ENCODE data around the gene USP46.

USP46 gene

DNA sequence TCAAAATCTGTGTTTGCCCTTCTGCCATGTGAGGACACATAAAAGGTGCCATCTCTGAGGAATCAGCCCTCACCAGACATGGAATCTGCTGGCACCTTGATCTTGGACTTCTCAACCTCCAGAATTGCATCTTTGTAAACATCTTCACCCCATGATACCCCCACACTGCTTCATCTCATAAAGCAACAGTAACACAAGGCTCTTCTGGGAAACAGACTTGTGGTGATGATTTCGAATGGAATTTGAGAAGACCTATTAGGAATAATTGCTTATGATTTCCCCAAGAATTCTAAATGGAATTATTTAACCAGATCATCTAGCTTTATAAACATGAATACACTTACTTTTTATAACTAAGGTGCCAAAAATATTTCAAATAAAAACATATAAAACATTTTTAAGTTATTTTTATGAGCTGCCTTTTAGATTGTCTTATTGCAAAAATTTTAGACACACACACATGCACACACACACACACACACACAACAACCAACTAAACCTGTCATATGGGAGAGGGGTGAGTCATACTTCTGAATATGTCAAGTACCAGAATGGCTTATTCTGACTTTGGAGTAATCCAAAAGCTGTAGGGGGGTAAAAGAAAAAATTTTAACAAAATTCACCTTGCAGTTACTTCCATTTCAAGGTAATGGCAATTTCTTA lies 82.0 kb downstream of the USP46 start:
- DNase-seq (ENCODE audit: low read depth in 3 of 3, low spot score in 1 of 3) = no peak

DNA sequence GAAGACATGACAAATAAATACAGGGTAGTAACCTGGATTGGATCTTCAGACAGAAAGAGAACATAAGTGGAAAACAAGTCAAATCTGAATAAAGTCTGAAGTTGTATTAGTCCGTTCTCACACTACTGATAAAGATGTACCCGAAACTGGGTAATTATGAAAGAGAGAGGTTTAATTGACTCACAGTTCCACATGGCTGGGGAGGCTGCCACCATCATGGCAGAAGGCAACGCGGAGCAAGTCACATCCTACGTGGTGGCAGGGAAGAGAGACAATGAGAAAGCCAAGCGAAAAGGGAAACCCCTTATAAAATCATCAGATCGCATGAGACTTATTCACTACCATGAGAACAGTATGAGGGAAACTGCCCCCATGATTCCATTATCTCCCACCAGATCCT lies 82.8 kb downstream of the USP46 start:
- no peak for DNase-seq (ENCODE audit: low read depth in 3 of 3, low spot score in 1 of 3)

DNA sequence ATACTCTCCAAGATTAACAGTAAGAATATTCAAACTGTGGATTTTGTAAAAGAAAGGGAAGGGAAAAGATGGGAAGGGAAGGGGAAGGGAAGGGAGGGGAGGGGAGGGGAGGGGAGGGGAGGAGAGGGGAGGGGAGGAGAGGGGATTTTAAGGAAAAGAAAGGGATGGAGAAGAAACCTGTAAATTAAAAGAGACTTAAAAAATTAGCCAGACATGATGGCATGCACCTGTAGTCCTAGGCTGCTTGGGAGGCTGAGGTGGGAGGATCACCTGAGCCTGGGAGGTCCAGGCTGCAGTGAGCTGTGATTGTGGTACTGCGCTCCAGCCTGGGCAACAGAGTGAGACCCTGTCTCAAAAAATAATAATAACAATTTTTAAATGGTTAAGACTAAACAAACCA lies 83.7 kb downstream of the USP46 start:
- no peak for DNase-seq (ENCODE audit: low read depth in 3 of 3, low spot score in 1 of 3)

DNA sequence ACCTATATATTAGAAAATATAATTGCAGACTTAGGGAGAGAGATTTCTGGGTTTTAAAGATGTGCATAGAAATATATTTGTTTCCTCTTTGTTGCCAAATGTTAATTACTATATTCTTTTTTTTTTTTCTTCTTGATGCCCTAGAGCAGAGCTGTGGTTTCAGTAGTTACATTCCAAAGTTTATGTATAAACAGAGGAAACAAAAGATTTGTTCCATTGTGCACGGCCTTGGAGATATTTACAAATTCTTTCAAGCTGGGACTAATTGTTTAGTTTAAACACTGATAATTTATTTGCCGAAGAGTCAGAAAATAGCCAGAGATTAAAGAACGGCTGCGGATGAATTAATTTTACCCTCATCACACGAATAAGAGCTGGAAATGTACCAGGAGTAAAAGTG lies 85.1 kb downstream of the USP46 start:
- no peak for DNase-seq (ENCODE audit: low read depth in 3 of 3, low spot score in 1 of 3)

DNA sequence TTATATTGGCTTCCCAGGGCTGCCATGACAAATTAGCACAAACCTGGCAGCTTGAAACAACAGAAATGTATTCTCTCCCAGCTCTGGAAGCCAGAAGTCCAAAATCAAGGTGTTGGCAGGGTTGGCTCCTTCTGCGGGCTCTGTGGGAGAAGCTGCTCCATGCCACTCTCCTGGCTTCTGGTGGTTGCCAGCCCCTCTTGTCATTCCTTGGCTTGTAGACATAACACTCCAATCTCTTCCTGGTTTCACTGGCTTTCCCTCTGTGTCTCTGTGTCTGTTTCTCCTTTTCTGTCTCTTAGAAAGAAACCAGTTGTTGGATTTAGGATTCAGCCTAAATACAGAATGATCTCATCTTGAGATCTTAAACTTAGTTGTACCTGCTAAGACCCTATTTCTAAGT lies 85.5 kb downstream of the USP46 start:
- no peak for DNase-seq (ENCODE audit: low read depth in 3 of 3, low spot score in 1 of 3)

DNA sequence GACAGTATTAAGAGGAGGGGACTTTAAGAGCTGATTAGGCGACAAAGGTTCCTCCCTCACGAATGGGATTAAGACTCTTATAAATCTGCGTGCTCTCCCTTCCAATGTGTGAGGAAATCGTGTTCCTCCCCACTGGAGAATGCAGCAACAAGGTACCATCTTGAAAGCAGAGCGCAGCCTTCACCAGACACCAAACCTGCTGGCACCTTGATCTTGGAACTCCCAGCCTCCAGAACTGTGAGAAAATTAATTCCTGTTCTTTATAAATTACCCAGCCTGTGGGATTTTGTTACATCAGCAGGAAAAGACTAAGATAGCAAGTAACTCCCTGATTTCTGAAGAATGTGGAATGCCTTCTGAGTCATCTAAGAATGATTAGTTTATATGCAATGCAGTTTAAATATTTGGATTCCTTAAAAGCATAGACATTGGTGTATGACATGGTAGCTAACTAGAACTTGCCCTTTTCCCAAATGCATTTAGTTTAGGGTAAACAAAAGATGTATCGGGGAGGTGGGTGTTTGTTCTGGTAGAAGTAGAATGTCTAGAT lies 86.1 kb downstream of the USP46 start:
- DNase-seq (ENCODE audit: low read depth in 3 of 3, low spot score in 1 of 3) = no peak

DNA sequence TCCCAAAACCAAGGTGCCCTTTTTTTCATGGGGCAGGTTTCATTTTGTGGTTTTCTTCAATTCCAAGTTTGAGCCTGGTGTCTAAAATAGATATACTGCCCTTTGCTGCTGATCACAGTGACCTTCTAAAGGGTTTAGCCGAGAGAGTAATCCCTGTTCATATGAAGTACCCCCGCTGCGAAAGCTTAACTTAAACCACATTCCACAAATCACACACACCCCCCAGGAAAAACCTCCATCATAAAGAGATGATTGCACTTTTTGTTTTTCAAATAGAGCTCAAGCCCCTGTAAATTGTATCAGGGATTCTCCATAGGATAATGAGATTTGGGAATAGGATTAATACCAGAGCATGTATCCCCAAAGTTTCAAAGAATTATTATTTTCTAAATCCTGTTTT lies 90.8 kb downstream of the USP46 start:
- no peak for DNase-seq (ENCODE audit: low read depth in 3 of 3, low spot score in 1 of 3)

DNA sequence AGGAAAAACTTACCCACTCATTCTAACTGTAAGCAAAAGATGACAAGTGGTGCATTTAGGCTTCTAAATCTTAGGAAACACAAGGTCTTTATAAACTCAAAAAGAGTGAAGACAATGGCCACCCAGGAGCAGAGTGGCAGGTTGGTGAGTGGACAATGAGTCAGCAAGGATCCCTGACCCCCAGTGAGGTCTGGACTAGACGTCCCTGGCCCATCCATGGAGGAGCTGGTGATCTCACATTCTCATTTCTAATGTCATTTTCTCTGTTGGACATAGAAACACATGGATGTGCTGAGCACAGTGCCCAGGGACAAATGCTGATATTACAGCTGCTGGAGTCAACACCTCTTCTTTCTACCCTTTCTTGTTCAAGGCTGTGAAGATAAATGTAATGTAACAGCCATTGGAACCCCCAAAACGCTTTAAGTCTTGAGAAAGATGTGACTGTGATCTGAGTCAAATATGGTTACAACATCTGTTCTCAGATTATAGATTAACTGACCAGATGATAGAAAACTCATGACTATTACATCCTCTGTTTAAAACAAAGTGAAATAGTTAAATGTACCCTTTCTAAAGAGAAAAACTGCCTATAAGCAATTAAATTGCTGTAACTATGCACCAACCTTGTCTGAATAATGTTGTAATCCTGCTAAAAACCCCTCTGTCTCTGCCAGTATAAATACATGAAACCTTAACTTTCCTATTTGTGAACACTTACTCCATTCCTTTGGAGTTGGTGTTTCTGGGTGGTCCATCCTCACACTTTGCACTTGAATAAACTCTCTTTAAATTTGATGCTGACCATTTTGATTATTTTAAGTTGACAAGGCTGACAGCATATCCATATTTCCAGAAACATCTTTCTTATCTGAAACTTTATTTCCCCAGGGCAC lies 92.7 kb downstream of the USP46 start:
- DNase-seq (ENCODE audit: low read depth in 3 of 3, low spot score in 1 of 3) = no peak

DNA sequence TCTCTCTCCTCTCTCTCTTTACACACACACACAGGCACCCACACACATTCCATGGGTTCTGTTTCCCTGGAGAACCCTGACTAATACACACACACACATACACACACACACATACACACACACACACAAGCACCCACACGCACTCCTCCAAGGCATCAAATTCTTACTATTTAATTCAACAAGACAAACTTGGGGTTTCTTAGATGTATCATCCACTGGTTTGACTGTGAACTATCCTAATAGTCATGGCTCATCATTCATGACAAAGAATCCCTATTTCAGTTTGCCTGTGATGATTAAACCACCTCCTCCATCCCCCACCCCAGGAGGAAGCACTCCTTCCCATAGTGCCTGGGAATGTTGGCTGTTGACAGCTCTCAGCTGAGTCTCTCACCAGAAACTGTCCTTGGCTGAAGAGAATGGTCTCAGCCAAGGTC lies 98.2 kb downstream of the USP46 start:
- no peak for DNase-seq (ENCODE audit: low read depth in 3 of 3, low spot score in 1 of 3)

DNA sequence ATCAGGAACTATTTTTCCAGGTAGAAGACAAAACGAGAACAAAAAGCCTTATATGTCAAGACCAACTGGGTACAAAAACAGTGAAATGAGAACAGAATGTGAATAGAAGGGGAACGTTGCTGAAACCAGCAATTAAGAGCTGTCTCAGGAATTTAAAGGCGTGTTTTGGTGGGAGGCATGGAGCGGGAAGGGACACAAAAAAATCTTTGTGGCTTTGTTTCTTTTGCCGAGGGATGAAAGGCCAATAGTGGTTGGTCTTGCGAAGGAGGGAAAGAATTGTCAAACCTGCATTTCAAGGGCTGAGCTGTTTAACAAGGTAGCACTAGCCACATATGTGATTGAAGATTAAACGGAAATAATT lies 103.8 kb downstream of the USP46 start:
- DNase-seq (ENCODE audit: low read depth in 3 of 3, low spot score in 1 of 3) = no peak

DNA sequence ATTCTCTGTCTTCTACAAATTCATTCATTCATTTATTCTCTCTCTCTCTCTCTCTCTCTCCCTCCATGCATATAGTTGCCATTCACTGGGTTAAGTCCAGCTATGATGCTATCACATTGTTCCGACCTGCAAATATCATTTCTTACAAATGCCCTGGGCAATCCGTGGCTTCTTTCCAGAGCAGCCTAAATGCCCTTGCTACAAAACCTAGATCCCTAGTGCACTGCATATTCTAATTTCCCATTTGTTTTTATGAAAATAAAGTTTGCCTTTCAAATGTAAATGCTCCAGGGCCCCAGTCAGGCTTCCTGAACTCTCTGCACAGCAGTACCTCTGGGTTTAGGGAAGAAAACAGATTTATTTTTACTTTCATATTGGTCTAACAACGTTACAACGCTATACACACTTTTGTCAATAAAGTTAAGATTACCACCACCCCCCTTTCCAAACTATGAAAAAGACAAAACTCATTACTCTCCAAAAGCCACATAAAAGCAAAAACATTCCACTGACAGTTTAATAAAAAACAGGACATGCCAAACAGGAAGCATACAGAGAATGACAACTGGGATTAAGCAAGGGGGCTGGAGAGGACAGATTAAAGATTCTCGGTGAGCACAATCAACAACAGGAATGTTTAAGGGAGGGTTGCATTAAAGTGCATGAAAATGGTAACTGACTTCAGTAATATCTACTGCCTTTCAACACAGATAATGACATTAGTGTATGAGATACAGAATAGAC lies 104.3 kb downstream of the USP46 start:
- no peak for DNase-seq (ENCODE audit: low read depth in 3 of 3, low spot score in 1 of 3)

DNA sequence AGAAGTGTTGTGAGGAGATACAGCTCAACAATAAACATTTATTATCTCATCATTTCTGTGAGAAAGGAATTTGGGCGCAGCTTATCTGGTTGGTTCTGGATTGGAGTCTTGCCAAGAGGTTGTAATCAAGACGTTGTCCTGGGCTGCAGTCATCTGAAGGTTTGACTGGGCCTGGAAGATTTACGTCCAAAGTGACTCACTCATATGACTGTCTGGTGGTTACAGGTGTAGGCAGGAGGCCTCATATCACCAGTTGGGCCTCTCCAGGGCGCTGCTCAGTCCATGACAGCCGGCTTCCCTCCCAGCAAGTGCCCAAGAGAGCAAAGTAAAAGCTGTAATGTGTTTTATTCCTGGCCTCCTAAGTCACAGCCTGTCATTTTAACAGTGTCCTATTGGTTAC lies 106.3 kb downstream of the USP46 start:
- no peak for DNase-seq (ENCODE audit: low read depth in 3 of 3, low spot score in 1 of 3)

DNA sequence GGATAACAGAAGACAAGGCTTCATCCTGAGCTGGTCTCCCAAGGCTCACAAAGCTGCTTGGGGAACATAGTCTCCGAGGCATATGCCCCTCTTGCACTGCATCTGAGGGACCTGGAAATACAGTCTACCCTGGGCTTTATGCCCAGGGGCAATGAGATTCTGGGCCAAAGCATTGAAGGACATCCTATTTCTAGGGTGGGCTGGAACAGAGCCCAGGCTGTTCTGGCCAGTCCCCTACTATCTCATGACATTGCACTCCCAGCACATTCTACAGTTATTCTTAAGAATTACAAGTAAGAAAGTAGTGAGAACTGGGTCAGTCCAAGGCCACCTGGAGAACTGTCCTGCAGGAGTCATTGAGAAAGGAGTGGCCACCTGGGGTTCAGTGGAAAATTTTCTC lies 107.6 kb downstream of the USP46 start:
- DNase-seq (ENCODE audit: low read depth in 3 of 3, low spot score in 1 of 3) = no peak

DNA sequence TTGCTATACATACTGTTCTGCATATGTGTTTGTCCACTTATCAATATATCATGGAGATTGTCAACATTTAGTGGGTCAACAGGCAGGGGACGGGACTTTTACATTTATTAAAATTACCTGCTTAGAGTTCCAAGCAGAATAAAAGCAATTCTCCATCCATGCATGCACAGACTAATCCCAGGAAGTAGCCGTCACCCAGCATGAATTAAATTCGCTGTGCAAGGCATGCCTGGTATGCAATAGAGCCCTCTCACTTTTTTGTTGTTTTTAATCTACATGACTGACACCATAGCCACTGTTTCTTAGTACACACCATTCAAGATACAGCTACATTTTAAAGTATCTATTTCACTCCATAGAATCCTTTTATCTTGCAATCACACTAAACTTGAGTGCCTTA lies 108.9 kb downstream of the USP46 start:
- DNase-seq (ENCODE audit: low read depth in 3 of 3, low spot score in 1 of 3) = no peak

DNA sequence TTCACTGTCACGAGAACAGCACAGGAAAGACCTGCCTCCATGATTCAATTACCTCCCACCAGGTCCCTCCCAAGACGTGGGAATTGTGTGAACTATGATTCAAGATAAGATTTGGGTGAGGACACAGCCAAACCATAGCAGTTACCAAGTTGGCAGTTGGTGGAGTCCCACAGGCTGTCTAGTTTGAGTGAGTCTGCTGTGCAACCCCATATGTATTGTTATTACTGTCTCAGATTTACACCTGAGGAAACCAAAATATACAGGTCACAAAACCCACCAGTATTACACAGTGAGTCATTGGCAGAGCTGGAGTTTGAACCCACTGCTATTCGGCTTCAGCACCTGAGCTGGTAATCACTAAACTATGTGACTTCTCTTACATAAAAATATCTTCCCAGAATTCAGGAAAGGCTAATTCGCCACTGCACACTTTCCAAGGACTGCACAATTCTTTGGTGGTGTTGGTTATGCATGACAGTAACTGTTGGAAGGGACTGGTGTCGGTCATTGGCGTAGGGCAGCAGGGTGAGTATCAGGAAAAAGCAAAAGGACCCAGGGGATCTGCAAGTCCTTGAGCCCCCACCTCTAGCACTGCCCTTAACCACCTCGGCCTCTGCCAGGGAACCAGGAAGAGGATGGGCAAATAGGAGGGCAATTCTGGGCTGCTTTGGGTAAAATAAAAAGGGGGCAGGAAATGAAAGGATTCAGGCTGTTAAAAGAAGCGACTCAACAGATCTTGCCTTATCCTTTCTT lies 110.1 kb downstream of the USP46 start:
- no peak for DNase-seq (ENCODE audit: low read depth in 3 of 3, low spot score in 1 of 3)

DNA sequence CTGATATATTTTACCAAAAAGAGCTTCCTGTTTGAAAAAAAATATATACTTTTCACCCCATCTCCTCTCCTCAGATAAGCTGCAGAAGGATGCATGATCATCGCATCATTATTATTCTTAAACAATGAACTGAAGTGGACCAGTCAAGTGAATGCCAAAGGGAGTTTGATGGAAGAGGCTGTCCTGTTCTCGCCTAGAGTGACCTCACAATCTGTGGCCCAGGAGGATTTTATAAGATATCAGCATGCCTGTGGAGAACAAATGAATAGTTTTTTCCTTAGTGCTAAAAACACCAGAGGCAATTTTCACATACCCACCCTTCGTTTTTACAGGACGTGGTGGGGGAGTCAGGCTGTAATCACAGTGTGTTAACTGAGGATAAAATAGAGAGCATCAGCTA lies 112.7 kb downstream of the USP46 start:
- DNase-seq (ENCODE audit: low read depth in 3 of 3, low spot score in 1 of 3) = no peak

DNA sequence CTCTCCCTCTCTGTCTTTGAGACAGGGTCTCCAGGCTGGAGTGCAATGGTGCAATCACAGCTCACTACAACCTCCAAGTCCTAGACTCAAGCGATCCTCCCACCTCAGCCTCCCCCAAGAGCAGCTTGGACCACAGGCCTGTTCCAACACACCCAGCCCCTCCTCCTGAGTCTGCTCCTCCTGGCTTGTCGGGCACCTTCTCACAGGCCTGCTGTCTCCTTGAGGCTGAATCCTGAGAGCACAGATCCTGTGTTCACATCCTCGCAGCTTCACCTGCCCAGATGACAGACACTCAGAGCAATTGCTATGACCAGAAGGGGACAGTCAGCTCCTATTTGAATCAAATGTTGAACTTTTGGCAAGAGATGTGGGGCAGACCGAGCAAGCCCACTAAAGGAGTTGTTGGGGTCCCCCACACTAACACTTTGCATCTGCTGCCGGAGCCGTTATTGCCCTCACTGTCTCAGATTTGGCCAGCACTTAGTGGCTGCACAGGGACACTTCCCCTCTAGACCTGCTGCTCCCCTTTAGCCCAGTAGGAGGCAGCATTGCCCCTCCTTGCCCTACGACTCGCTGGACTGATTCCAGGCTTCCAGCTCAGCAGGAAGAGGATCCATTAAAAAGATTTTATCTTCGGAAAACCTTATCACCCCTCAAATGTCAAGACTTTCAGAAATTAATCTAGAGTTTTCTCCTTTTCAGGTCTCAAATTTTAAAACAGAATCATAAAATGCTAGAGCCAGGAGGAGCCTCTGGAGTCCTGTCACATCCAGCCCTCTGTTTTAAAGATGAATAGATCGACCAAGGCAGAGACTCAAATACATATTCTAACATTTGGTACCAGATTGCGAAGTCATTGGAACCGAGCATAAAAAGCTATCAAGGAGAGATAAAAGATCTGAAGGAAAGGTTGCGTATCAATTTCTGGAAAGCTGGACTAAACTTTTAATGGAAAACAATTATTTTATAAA lies 113.7 kb downstream of the USP46 start:
- peak in 1 of 3 donors; percentile 41 for DNase-seq (ENCODE audit: low read depth in 3 of 3, low spot score in 1 of 3)
